Stomach (tissue), 9 donors: ENCODE measurements around the gene FBXW7. TPM values are rescaled to one million over a fixed set of nuclear protein-coding genes. Genes with fewer than 3 reads are reported as not detected.

Experiments
- DNase-seq, 2 donors: peaks; one replicate each; pipeline versions ENCODE4 v3.0.0 to v3.0.0-alpha.2; 2013 to 2019
- H3K27ac ChIP-seq, 5 donors: fragments of 200-600 bp in 4 of 5; sonication (generic) in 4 of 5; one replicate each; pipeline ENCODE4 v1.5.1; 2013 to 2019; ENCODE audit warnings: mild to moderate bottlenecking in 1 of 5, moderate library complexity in 1 of 5
- H3K27me3 ChIP-seq, 3 donors: fragments of 200-600 bp; sonication (generic); one replicate each; pipeline ENCODE4 v1.5.1; 2017 to 2019; ENCODE audit warnings: mixed run types in 1 of 3
- H3K36me3 ChIP-seq, 4 donors: fragments of 200-600 bp; sonication (generic); 1 replicate in 3 of 4; 2 replicates in 1 of 4; pipeline ENCODE4 v1.5.1; 2016 to 2019
- H3K4me1 ChIP-seq, 4 donors: fragments of 200-600 bp; sonication (generic); one replicate each; pipeline ENCODE4 v1.5.1; 2016 to 2019
- H3K4me3 ChIP-seq, 4 donors: fragments of 200-600 bp; sonication (generic) in 3 of 4; one replicate each; pipeline ENCODE4 v1.5.1; 2016 to 2019; ENCODE audit warnings: mild to moderate bottlenecking in 1 of 4
- H3K9me3 ChIP-seq, 4 donors: fragments of 200-600 bp; sonication (generic); one replicate each; pipeline ENCODE4 v1.5.1; 2016 to 2019
- EP300 ChIP-seq: sonication (generic); formaldehyde crosslinking; IDR thresholded peaks from one replicate; pipeline ENCODE4 v1.6.1; 2017; ENCODE audit warnings: antibody characterized with exemption
- POLR2A ChIP-seq, 4 donors: fragments of 450-650 bp; IDR thresholded peaks; one replicate each; pipeline ENCODE4 v1.6.1; 2016; ENCODE audit warnings: antibody characterized with exemption in 4 of 4, control low read depth in 2 of 4, mild to moderate bottlenecking in 1 of 4, moderate library complexity in 1 of 4
- POLR2AphosphoS5 ChIP-seq, 3 donors: sonication (generic); formaldehyde crosslinking; IDR thresholded peaks; one replicate each; pipeline ENCODE4 v1.6.1; 2016; ENCODE audit warnings: antibody characterized with exemption in 3 of 3
- WGBS, 5 donors: extraction: QIAGEN DNeasy Blood & Tissue Kit in 3 of 5; methylation state at CpG; one replicate each; pipeline versions ENCODE4 v1.1.5 to v1.1.7; 2013 to 2018; 5-methylcytosine and 5-hydroxymethylcytosine counted together
- intact Hi-C: fragments of 100-400 bp; cut with DNase I; formaldehyde crosslinking; loops from one replicate; pipeline ENCODE4 v1.15.1; 2023; ENCODE audit warnings: low total_unique reads
- polyA plus RNA-seq, 3 donors: library from polyadenylated mRNA; stranded (reverse); fragments of 200-250 nt; gene quantifications; one replicate each; pipeline ENCODE4 v1.2.3, GENCODE V29; 2013
- total RNA-seq, 5 donors: library from RNA; depleted of rRNA; stranded (reverse); fragments of >200 nt; gene quantifications; one replicate each; pipeline versions ENCODE4 v1.1.0 to v1.2.3, GENCODE V29; 2014 to 2016
- TF ChIP-seq, protein P1 (sequence below), 7 experiments: fragments of 450-650 bp in 4 of 7; fragments of 200-600 bp in 3 of 7; sonication (generic) in 3 of 7; IDR thresholded peaks; one replicate each; pipeline ENCODE4 v1.5.1; 2016 to 2019; ENCODE audit warnings: antibody characterized with exemption in 7 of 7, control low read depth in 2 of 7, mild to moderate bottlenecking in 1 of 7
- donor health status: healthy with polysubstance abuse.
- donor health status: Bipolar disorder and iron deficiency.
- donor health status: healthy.

FBXW7 gene
- total and polyA plus RNA-seq, 8 donors = 8.7 to 119 (median 25.1) TPM

DNA sequence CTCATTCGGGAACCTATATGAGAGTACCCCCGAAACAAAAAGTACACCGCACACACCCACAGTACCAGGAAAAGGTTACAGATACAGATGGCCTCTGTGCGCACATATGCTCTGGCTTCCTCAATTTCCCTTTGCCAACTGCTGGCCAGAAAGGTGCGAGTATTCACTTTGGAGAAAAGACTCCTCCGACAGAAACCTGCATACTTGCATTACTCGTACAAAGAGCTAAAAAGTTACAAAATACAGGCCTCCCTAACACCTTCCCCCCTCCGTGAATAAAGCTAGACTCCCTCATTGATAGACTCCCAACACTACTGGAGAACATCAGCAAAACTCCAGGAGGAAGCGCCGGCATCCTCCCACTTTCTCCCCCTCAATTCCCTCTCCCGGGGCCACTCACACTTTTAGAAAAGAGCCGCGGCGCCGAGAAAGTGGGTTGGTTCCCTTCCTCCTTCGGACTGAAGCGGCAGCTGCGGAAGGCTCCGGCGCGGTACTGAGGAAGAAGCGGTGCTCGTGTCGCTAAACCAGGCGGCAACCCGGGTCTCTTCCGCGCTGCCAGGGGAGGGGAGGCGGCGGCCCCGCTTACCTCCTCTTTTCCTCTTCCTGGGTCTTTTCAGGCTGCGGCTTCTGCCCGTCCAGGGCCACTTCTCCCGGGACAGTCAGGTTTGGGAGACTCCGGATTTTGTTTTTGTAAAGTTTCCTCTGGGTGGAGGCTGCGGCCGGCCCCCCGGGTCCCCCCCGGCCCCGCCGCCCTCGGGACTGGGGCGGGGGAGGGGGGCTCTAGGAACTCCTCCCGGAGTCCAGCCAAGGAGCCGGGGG is 1.1 kb downstream of the FBXW7 start:
- DNase-seq = peak; percentile 54 to 75
- H3K4me1 ChIP-seq = peaks cover 17 to 71% (median 49%) of the 10 kb centered on the region in 4 donors

DNA sequence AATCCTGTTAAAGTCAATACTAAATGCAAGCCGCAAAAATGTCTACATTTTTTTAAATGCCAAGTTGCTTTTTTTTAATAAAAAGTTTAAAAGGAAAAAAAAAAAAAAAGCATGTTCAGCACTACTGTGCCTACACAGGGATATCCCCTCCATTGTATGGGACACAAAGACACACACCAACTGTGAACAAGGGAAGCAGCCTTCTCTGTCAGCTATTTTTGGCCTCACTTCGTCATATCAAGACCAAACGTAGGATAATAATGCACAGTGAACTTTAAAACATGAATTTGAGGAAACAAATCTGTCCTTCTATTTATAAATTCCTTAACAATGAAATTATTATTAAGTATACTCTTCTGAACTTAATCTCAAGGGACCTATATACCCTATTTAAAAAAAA is 4.4 kb downstream of the FBXW7 start:
- Histone ChIP-seq H3K9me3 (no peaks in the 10 kb centered on the region), H3K27me3 (no peaks in the 10 kb centered on the region), H3K27ac (no peak overlapping the region), H3K36me3 (peaks cover 0 to 12% (median 6%) of the 10 kb centered on the region in 4 donors), H3K4me3 (no peak overlapping the region), H3K4me1 (peaks cover 7 to 58% (median 36%) of the 10 kb centered on the region in 4 donors)
- TF ChIP-seq POLR2AphosphoS5 (IDR thresholded peaks at IDR 0.05) = no peak
- no peak for TF ChIP-seq POLR2A (IDR thresholded peaks at IDR 0.05)
- TF ChIP-seq, protein P1, sequence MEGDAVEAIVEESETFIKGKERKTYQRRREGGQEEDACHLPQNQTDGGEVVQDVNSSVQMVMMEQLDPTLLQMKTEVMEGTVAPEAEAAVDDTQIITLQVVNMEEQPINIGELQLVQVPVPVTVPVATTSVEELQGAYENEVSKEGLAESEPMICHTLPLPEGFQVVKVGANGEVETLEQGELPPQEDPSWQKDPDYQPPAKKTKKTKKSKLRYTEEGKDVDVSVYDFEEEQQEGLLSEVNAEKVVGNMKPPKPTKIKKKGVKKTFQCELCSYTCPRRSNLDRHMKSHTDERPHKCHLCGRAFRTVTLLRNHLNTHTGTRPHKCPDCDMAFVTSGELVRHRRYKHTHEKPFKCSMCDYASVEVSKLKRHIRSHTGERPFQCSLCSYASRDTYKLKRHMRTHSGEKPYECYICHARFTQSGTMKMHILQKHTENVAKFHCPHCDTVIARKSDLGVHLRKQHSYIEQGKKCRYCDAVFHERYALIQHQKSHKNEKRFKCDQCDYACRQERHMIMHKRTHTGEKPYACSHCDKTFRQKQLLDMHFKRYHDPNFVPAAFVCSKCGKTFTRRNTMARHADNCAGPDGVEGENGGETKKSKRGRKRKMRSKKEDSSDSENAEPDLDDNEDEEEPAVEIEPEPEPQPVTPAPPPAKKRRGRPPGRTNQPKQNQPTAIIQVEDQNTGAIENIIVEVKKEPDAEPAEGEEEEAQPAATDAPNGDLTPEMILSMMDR (IDR thresholded peaks at IDR 0.05) = no peak
- TF ChIP-seq EP300 = no peak
- no peak for DNase-seq
- WGBS, 5 donors = 68 to 76% (median 72%) methylated on average over 3 of the region's 3 CpGs
- intact Hi-C loops = no loop called here

More for the DNA sequence above, 1.1 kb downstream of the FBXW7 start:
- peaks cover 0 to under 1% (median 0%) of the 10 kb centered on the region in 4 donors for H3K9me3 ChIP-seq
- H3K27me3 ChIP-seq = no peaks in the 10 kb centered on the region
- 0 to 2% (median 1%) methylated on average over 38 to 45 of the region's 45 CpGs for WGBS, 5 donors
- H3K4me3 ChIP-seq = peak overlapping the region; percentile 91 to 99 (median 98)
- intact Hi-C loops = no loop called here
- H3K36me3 ChIP-seq = peaks cover 0 to 17% (median 10%) of the 10 kb centered on the region in 4 donors
- peak overlapping the region; percentile 96 to 98 (median 97) for H3K27ac ChIP-seq
- TF ChIP-seq, protein P1 (IDR thresholded peaks at IDR 0.05) = no peak
- no peak for TF ChIP-seq POLR2A (IDR thresholded peaks at IDR 0.05)
- TF ChIP-seq POLR2AphosphoS5 (IDR thresholded peaks at IDR 0.05) = no peak
- TF ChIP-seq EP300 = no peak

DNA sequence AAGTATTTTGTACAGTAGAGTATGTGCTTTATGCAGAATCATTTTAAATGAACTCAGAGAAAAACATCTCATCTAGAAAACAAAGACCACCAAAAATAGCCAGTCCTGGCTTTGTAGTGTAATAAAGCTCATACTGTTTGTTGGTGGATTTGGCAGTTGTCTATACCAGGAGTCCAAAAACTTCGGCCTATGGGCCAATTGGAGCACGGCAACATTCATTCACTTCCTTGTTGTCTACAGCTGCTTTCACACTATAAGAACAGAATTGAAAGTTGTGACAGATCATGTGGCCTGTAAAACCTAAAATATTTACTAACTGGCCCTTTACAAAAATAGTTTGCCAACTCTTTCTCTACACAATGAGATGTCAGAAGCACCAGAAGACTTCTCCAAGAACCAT is 5.3 kb downstream of the FBXW7 start:
- H3K9me3 ChIP-seq = no peaks in the 10 kb centered on the region
- no peak for DNase-seq
- no peak overlapping the region for H3K27ac ChIP-seq
- H3K27me3 ChIP-seq = no peaks in the 10 kb centered on the region
- peaks cover 0 to 12% (median 6%) of the 10 kb centered on the region in 4 donors for H3K36me3 ChIP-seq
- no peak overlapping the region for H3K4me3 ChIP-seq
- 84 to 90% (median 87%) methylated on average over 2 of the region's 2 CpGs for WGBS, 5 donors
- TF ChIP-seq POLR2A (IDR thresholded peaks at IDR 0.05) (no peak), POLR2AphosphoS5 (IDR thresholded peaks at IDR 0.05) (no peak), EP300 (no peak)
- TF ChIP-seq, protein P1 (IDR thresholded peaks at IDR 0.05) = no peak
- H3K4me1 ChIP-seq = peaks cover 7 to 58% (median 36%) of the 10 kb centered on the region in 4 donors
- intact Hi-C loops = no loop called here

DNA sequence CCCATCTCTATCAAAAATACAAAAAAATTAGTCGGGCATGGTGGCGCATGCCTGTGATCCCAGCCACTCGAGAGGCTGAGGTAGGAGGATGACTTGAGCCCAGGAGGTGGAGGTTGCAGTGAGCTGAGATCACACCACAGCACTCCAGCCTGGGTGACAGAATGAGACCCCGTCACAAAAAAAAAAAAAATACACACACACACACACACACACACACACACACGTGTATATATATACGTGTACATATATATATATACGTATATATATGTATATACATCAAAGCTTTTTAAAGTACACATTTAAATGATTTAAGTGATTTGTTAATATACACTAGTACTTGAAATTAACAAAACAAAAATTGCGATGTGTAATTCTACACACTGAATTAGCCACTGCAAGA is 6.0 kb downstream of the FBXW7 start:
- peaks cover 0 to 12% (median 6%) of the 10 kb centered on the region in 4 donors for H3K36me3 ChIP-seq
- H3K4me3 ChIP-seq = no peak overlapping the region
- WGBS, 5 donors = 91 to 96% (median 93%) methylated on average over 8 of the region's 8 CpGs
- H3K4me1 ChIP-seq = peaks cover 7 to 60% (median 37%) of the 10 kb centered on the region in 4 donors
- TF ChIP-seq POLR2AphosphoS5 (IDR thresholded peaks at IDR 0.05) (no peak), POLR2A (IDR thresholded peaks at IDR 0.05) (no peak), EP300 (no peak)
- TF ChIP-seq, protein P1 (IDR thresholded peaks at IDR 0.05) = no peak
- no peak for DNase-seq
- no peaks in the 10 kb centered on the region for H3K27me3 ChIP-seq
- no peaks in the 10 kb centered on the region for H3K9me3 ChIP-seq
- no peak overlapping the region for H3K27ac ChIP-seq
- intact Hi-C loops = no loop called here
